AG04449 (cell line): ENCODE measurements around the gene SWT1.

Experiments used
- CTCF ChIA-PET: fragments of 350-600 bp; formaldehyde crosslinking; extraction: SDS; loops from one replicate; lab custom pipeline; 2021; ENCODE audit warnings: antibody characterized with exemption; lab: Yijun Ruan, JAX
- POLR2A ChIA-PET: fragments of 400-600, 350-600 bp; formaldehyde crosslinking; extraction: SDS; loops from one replicate; lab custom pipeline; 2020; ENCODE audit warnings: antibody characterized with exemption, inconsistent platforms; lab: Yijun Ruan, JAX
- DNase-seq: peaks from one replicate; pipeline ENCODE4 v3.0.0-alpha.2; 2010; ENCODE audit warnings: low read depth, low spot score
- H3K4me3 ChIP-seq: 2 replicates; pipeline ENCODE4 v1.5.1; 2011; ENCODE audit warnings: low read depth, mild to moderate bottlenecking, control low read depth, low read length
- TF ChIP-seq, protein P1 (sequence below): IDR thresholded peaks from one replicate; pipeline ENCODE4 v1.5.1; 2011; ENCODE audit warnings: mild to moderate bottlenecking, moderate library complexity, low read length, control low read depth, inconsistent platforms; ENCODE audit not compliant: insufficient read depth; ENCODE audit errors: missing control alignments

SWT1 gene

GRCh38 chr1:185291652-185292051 is 134.7 kb downstream of the SWT1 start:
- DNase-seq = no peak
- H3K4me3 ChIP-seq = no peak overlapping the region
- TF ChIP-seq, protein P1, sequence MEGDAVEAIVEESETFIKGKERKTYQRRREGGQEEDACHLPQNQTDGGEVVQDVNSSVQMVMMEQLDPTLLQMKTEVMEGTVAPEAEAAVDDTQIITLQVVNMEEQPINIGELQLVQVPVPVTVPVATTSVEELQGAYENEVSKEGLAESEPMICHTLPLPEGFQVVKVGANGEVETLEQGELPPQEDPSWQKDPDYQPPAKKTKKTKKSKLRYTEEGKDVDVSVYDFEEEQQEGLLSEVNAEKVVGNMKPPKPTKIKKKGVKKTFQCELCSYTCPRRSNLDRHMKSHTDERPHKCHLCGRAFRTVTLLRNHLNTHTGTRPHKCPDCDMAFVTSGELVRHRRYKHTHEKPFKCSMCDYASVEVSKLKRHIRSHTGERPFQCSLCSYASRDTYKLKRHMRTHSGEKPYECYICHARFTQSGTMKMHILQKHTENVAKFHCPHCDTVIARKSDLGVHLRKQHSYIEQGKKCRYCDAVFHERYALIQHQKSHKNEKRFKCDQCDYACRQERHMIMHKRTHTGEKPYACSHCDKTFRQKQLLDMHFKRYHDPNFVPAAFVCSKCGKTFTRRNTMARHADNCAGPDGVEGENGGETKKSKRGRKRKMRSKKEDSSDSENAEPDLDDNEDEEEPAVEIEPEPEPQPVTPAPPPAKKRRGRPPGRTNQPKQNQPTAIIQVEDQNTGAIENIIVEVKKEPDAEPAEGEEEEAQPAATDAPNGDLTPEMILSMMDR = no peak
- CTCF ChIA-PET = interaction anchor here (0.6 to 2.8 kb wide), 4 partner anchors 10 to 304 kb away, joined by 3 to 10 read pairs (median 4); no protein-coding TSS in a partner anchor
- POLR2A ChIA-PET = interaction anchor here (0.6 kb wide), 1 partner anchor 565 kb away, joined by 4 read pairs; no protein-coding TSS in a partner anchor

- ChIA-PET CTCF (interaction anchor here (1.1 to 2.8 kb wide), 2 partner anchors 122 to 304 kb away, joined by 4 to 10 read pairs; no protein-coding TSS in a partner anchor), POLR2A (interaction anchor here (0.6 kb wide), 1 partner anchor 566 kb away, joined by 4 read pairs; no protein-coding TSS in a partner anchor)
- TF ChIP-seq, protein P1 = no peak
- H3K4me3 ChIP-seq = no peak overlapping the region
- no peak for DNase-seq
These were observed 135.3 kb downstream of the SWT1 start for GRCh38 chr1:185292237-185292636.

DNA sequence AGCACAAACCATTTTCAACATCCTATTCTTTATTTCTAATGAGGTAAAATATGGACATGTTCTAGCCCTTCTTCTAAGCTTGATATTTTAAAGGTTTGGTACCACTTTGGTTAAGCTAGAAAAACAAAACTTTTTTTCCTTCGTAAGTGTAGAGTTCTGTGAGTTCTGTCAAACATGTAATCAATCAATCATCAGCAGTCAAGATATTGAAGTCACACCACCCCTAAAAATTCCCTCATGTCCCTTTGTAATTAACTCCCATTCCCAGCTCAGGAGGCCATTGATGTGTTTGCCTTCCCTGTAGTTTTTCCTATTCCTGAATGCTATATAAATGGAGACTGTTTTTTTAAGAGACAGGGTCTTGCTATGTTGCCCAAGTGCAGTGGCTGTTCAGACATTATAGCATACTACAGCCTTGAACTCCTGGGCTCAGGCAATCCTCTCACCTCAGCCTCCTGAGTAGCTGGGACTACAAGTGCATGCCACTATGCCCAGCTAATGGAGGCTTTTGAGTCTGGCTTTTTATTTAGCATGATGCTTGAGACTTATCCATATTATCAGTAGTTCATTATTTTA is 137.1 kb downstream of the SWT1 start:
- POLR2A ChIA-PET = no interaction called here
- TF ChIP-seq, protein P1 = no peak
- CTCF ChIA-PET = interaction anchor here (2.8 kb wide), 1 partner anchor 302 kb away, joined by 10 read pairs; no protein-coding TSS in a partner anchor
- no peak for DNase-seq
- H3K4me3 ChIP-seq = no peak overlapping the region

- TF ChIP-seq, protein P1 = no peak
- ChIA-PET CTCF (no interaction called here), POLR2A (no interaction called here)
- no peak overlapping the region for H3K4me3 ChIP-seq
- no peak for DNase-seq
These were observed 138.1 kb downstream of the SWT1 start for GRCh38 chr1:185295091-185295490.

GRCh38 chr1:185297982-185298381 is 141.0 kb downstream of the SWT1 start:
- CTCF ChIA-PET = interaction anchor here (0.8 to 5.2 kb wide), 3 partner anchors 59 to 383 kb away, joined by 3 to 21 read pairs (median 4); no protein-coding TSS in a partner anchor

GRCh38 chr1:185300152-185300551 is 143.2 kb downstream of the SWT1 start:
- POLR2A ChIA-PET = no interaction called here
- CTCF ChIA-PET = interaction anchor here (1.7 to 5.2 kb wide), 2 partner anchors 11 to 370 kb away, joined by 5 to 21 read pairs; no protein-coding TSS in a partner anchor
- TF ChIP-seq, protein P1 = no peak
- DNase-seq = no peak
- H3K4me3 ChIP-seq = no peak overlapping the region

More at GRCh38 chr1:185297982-185298381, 141.0 kb downstream of the SWT1 start:
- no peak overlapping the region for H3K4me3 ChIP-seq
- no peak for DNase-seq
- TF ChIP-seq, protein P1 = no peak
- POLR2A ChIA-PET = no interaction called here
